ENCODE results near the gene MALRD1. TPM values are rescaled to one million over a fixed set of nuclear protein-coding genes. Genes with fewer than 3 reads are reported as not detected.

The MALRD1 gene
- total RNA-seq, 1 donor from 2014 or later: 0.28 TPM

GRCh38 chr10:19411119-19411518 is 362.5 kb downstream of the MALRD1 start:
- no peaks in the 10 kb centered on the region for H3K4me1 Mint-ChIP-seq (ENCODE audit: unreplicated experiment)
- H3K36me3 Mint-ChIP-seq (ENCODE audit: low read depth, unreplicated experiment): no peaks in the 10 kb centered on the region
- H3K27me3 Mint-ChIP-seq (ENCODE audit: unreplicated experiment): no peaks in the 10 kb centered on the region
- H3K9me3 Mint-ChIP-seq (ENCODE audit: unreplicated experiment): no peaks in the 10 kb centered on the region
- H3K4me3 Mint-ChIP-seq (ENCODE audit: unreplicated experiment): no peak overlapping the region
- no peak overlapping the region for H3K27ac Mint-ChIP-seq (ENCODE audit: unreplicated experiment)
- TF ChIP-seq CTCF (IDR thresholded peaks at IDR 0.05; ENCODE audit: unreplicated experiment): no peak
- DNase-seq (ENCODE audit: low spot score): no peak

GRCh38 chr10:19412531-19412930 is 363.9 kb downstream of the MALRD1 start:
- Mint-ChIP-seq H3K9me3 (ENCODE audit: unreplicated experiment) (no peaks in the 10 kb centered on the region), H3K36me3 (ENCODE audit: low read depth, unreplicated experiment) (no peaks in the 10 kb centered on the region), H3K4me3 (ENCODE audit: unreplicated experiment) (no peak overlapping the region), H3K4me1 (ENCODE audit: unreplicated experiment) (no peaks in the 10 kb centered on the region), H3K27me3 (ENCODE audit: unreplicated experiment) (no peaks in the 10 kb centered on the region), H3K27ac (ENCODE audit: unreplicated experiment) (no peak overlapping the region)
- TF ChIP-seq CTCF (IDR thresholded peaks at IDR 0.05; ENCODE audit: unreplicated experiment): no peak
- DNase-seq (ENCODE audit: low spot score): peak; percentile 19

GRCh38 chr10:19416164-19416563 is 367.6 kb downstream of the MALRD1 start:
- Mint-ChIP-seq H3K4me3 (ENCODE audit: unreplicated experiment) (no peak overlapping the region), H3K4me1 (ENCODE audit: unreplicated experiment) (no peaks in the 10 kb centered on the region), H3K36me3 (ENCODE audit: low read depth, unreplicated experiment) (no peaks in the 10 kb centered on the region), H3K9me3 (ENCODE audit: unreplicated experiment) (no peaks in the 10 kb centered on the region), H3K27me3 (ENCODE audit: unreplicated experiment) (no peaks in the 10 kb centered on the region), H3K27ac (ENCODE audit: unreplicated experiment) (no peak overlapping the region)
- TF ChIP-seq CTCF (IDR thresholded peaks at IDR 0.05; ENCODE audit: unreplicated experiment): no peak
- no peak for DNase-seq (ENCODE audit: low spot score)

- Mint-ChIP-seq H3K27me3 (ENCODE audit: unreplicated experiment) (no peaks in the 10 kb centered on the region), H3K36me3 (ENCODE audit: low read depth, unreplicated experiment) (no peaks in the 10 kb centered on the region), H3K4me3 (ENCODE audit: unreplicated experiment) (no peak overlapping the region), H3K27ac (ENCODE audit: unreplicated experiment) (no peak overlapping the region), H3K9me3 (ENCODE audit: unreplicated experiment) (no peaks in the 10 kb centered on the region), H3K4me1 (ENCODE audit: unreplicated experiment) (no peaks in the 10 kb centered on the region)
- no peak for DNase-seq (ENCODE audit: low spot score)
- no peak for TF ChIP-seq CTCF (IDR thresholded peaks at IDR 0.05; ENCODE audit: unreplicated experiment)
Measured at GRCh38 chr10:19417740-19418139, 369.1 kb downstream of the MALRD1 start.

GRCh38 chr10:19421674-19422073 is 373.1 kb downstream of the MALRD1 start:
- Mint-ChIP-seq H3K9me3 (ENCODE audit: unreplicated experiment) (no peaks in the 10 kb centered on the region), H3K27ac (ENCODE audit: unreplicated experiment) (no peak overlapping the region), H3K4me1 (ENCODE audit: unreplicated experiment) (no peaks in the 10 kb centered on the region), H3K27me3 (ENCODE audit: unreplicated experiment) (no peaks in the 10 kb centered on the region), H3K36me3 (ENCODE audit: low read depth, unreplicated experiment) (no peaks in the 10 kb centered on the region), H3K4me3 (ENCODE audit: unreplicated experiment) (no peak overlapping the region)
- TF ChIP-seq CTCF (IDR thresholded peaks at IDR 0.05; ENCODE audit: unreplicated experiment): no peak
- no peak for DNase-seq (ENCODE audit: low spot score)
